Stomach (tissue), 4 donors: ENCODE results near the gene RTTN.

ENCODE experiments used
- CTCF ChIP-seq, 7 experiments: fragments of 450-650 bp in 4 of 7; fragments of 200-600 bp in 3 of 7; sonication (generic) in 3 of 7; IDR thresholded peaks; one replicate each; pipeline ENCODE4 v1.5.1; 2016 to 2019; ENCODE audit warnings: antibody characterized with exemption in 7 of 7, control low read depth in 2 of 7, mild to moderate bottlenecking in 1 of 7
- POLR2AphosphoS5 ChIP-seq, 3 donors: sonication (generic); formaldehyde crosslinking; IDR thresholded peaks; one replicate each; pipeline ENCODE4 v1.6.1; 2016; ENCODE audit warnings: antibody characterized with exemption in 3 of 3

DNA sequence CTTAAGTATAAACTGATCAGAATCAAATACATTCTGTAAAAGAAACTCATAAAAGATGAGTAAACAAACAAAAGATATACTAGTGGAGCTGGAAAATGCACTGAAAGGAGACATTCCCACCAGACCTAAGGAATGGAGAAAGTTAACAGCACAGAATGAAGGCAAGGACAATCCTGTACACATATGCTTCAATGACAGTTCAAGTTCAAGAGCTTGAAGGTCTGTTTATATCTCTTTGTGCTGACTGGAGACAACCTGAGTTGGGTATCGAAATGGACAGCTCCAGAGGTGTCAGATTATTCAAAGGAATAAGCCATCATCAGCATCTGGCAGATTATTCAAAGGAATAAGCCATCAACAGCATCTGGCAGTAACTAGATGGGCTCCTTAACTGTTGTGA is 184.0 kb downstream of the RTTN start:
- no peak for TF ChIP-seq CTCF (IDR thresholded peaks at IDR 0.05)
- TF ChIP-seq POLR2AphosphoS5 (IDR thresholded peaks at IDR 0.05) = no peak
